Left cardiac atrium (tissue), 4 donors: ENCODE results near the gene WDR1. TPM values are rescaled to one million over a fixed set of nuclear protein-coding genes. Genes with fewer than 3 reads are reported as not detected.

Source experiments
- ATAC-seq, 2 donors: fragments of 200-7000 bp; cut with Tn5 transposase; one replicate each; pipeline ENCODE4 v1.9.1; 2020; ENCODE audit warnings: mild to moderate bottlenecking in 2 of 2, moderate library complexity in 2 of 2
- DNase-seq: peaks from one replicate; pipeline ENCODE4 v3.0.0-alpha.2; 2020
- intact Hi-C, 2 donors: fragments of 100-400 bp; cut with DNase I; formaldehyde crosslinking; loops; one replicate each; pipeline versions ENCODE4 v1.14.1 to v1.15.1; 2022 to 2023
- microRNA-seq, 2 donors: library from miRNA; unstranded; fragments of <30 nt; microRNA quantifications; one replicate each; pipeline ENCODE4 v1.2.0, GENCODE V29; 2020
- total RNA-seq, 2 donors: library from RNA; stranded (reverse); fragmentation: NEBNext Ultra II Directional; extraction: Animal tissue kit (Norgen Biotek cat#: 25700); gene quantifications; one replicate each; pipeline ENCODE4 v1.2.1, GENCODE V29; 2021
- donor health status: DM: no; HTN: yes; CAD: no.
- donor health status: DM: no; HTN: yes; CAD: no; lungs with severe emphysema.
- donor health status: DM: yes; HTN: yes; CAD: no.
- donor health status: Dilated cardiomyopathy.

Gene WDR1
- total RNA-seq, 2 donors from 2014 or later, result 206 to 267 TPM

DNA sequence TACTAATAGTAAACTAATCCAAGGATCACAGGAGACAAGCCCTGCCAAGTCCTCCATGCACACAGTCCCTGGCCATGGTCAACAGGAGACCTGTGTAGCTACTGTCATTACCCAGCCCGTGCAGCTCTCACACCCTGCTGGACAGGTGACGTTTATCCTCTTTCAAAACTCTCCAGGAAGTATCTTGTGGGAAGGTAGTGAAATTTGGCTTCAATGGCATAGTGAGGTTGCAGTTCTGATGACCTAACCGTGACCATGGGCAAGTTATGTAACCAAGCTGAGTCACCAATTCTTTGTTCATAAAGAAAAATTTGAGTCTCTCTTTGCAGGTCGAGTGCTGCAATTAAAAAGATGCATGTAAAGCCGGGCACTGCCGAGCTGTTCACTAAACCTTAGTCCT is 84.0 kb downstream of the WDR1 start:
- DNase-seq (no peak), ATAC-seq (peak in 1 of 2 donors; percentile 47)
- intact Hi-C loops, result no loop called here

DNA sequence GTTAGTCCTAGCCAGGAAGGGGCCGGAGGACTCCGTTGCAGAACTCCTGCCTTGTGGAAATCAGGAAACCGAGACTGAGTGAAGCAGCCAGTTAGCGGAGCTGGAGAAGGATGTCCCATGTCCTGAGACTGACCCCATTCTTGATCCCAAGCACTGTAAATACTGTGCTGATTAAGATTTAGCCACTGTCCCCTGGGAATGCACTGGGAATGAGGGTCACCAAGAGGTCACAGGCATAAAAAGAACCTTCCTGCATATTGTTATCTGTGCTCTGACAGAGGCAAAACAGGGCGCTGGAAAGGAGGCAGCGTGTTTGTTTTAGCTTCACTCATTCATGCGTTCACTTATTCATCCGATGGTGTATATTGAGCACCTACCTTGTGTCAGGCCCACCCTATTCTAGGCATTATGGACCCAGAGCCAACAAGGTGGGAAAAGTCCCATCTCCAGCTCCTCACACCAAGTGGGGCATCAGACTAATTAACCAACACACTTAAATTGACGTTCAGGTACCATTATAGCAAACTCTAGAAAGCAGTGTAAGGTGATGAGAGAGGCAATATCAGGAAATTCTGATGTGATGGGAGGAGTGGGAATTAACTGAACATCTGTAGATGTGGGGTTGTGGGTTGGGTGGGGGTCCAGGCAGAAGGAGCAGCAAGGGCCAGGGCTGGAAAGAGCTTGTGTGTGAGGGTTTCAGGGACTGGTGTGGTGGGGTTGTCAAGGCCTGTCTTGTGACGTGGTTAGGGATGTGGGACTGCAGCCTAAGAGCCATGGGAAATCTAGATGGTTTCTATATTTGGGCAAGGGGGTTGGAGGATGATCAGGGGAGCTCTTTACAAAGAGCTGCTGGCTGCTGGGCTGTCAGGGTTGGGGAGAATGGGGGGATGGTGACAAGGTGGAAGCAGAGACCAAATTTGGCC is 84.7 kb downstream of the WDR1 start:
- no peak for DNase-seq
- peak; percentile 15 to 44 for ATAC-seq
- intact Hi-C loops, result no loop called here

DNA sequence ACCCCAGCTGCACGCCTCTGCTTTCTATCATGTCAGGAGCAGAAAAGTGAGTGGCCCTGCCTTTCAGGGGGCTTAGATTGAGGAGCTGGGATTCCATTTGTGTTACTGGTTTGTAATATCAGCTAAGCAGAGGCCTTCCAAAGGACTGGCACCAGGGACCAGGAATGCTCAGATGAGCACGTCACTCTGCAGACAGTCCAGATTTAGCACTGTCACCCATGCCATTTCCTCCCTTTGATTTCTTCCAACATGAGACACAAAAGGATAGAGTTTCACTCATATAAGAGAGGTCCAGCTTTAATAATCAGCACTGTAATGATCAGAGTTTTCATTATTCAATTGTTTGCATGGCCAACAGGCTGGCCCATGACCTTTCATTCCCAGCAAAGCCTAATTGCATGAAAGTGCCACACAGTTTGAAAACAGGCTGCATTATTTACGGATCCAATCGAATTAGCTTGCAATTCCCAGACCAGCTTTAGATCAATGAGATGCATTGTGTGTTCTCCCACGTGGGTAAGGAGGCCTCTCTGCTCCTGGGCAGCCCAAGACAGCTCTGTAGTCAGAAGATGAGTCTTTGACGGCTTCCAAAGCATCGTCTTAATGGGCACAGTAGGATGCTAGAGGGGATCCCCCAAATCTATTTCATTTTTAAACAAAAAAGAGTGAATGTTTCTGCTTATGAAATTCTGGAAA is 85.5 kb downstream of the WDR1 start:
- DNase-seq, result no peak
- ATAC-seq, result peak; percentile 56 to 77
- intact Hi-C loops, result no loop called here

DNA sequence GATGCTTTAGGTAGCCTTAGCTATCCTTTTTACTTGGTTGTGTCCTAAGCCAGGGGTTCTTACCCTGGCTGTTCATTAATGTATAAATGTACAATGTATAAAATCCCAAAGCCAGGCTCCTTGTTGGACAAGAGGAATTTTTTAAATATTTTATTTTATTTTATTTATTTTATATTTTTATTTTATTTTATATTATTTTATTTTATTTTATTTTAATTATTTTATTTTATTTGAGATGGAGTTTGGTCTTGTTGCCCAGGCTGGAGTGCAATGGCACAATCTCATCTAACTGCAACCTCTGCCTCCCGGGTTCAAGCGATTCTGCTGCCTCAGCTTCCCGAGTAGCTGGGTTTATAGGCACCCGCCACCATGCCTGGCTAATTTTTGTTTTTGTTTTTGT is 87.2 kb downstream of the WDR1 start:
- DNase-seq, result no peak
- ATAC-seq, result no peak
- intact Hi-C loops, result no loop called here

DNA sequence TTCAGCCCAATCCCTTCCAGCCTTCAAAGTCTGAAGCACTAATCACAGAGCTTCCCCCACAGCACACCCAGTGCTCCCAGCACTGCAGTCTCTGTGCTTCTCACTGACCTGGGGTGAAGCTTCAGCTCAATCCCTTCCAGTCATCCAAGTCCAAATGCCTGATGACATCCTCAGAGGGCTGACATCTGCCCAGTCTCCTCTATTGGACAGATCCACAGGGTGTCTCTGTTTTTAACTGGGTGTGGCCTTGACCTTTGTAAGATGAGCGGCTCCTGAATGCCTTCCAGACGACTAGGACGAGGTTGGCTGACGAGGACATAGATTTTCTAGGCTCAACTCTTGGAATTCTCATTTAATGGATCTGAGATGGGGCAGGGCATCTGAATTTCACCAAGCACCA is 87.7 kb downstream of the WDR1 start:
- DNase-seq (no peak), ATAC-seq (no peak)
- intact Hi-C loops, result no loop called here

DNA sequence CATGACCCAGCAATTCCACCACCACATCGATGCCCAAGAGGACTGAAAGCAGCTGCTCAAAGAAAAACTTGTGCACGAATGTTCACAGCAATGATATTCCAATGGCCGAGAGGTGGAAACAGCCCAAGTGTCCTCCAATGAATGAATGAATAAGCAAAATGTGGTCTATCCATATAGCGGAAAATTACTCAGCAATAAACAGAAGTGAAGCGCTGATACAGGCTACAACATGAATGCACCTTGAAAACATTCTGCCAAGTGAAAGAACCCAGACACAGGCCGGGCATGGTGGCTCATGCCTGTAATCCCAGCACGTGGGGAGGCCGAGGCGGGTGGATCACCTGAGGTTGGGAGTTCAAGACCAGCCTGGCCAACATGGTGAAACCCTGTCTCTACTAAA is 90.1 kb downstream of the WDR1 start:
- no peak for ATAC-seq
- intact Hi-C loops, result no loop called here
- no peak for DNase-seq

DNA sequence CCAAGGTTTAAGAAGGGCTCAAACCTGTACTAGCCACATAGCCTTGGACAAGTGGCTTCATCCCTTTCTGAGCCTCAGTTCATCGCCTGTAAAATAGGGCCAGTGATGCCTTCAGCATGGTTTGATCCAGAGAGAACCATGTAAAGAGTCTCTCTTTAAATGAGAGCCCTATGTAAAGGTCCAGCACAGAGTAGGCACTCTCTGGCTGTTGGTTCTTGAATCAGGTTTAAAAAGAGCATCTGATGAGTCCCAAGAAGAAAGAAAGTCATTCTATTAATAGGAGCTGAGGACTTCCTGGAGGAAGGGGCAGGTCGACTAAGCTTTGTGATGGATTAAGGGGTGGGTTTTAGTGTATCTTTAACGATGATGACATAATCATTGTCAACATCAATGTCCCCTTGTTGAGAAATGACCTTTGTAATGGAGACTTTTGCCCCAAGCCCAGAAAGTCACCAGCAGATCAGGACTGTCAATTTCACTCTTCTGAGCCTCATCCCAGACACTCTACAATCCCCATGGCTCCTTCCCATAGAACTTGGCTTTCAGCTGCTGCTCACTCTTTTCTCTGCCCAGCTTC is 91.3 kb downstream of the WDR1 start:
- intact Hi-C loops, result no loop called here
- ATAC-seq (no peak), DNase-seq (no peak)

Small RNA genes lying within 50 kb of the gene (microRNA-seq; reads per million reads assigned to microRNA genes)
- 0.27 to 0.40 reads per million in 2 donors for gene MIR3138

Other genes starting within 250 kb of the WDR1 start
- gene SLC2A9, start 95.3 kb downstream of the WDR1 start, total RNA-seq, result 10 to 100 TPM; 10.3 to 12.4 TPM